ENCODE measurements around the gene TAF6L. TPM values are rescaled to one million over a fixed set of nuclear protein-coding genes. Genes with fewer than 3 reads are reported as not detected.
A peak's percentile ranks its signal among the peaks of the same experiment; 100 is the strongest.

TAF6L gene
- total and polyA plus RNA-seq, 9 of the 15 experiments (the other 6 are each of a cell fraction or from before 2014, with no cell fraction given) = 0.04 to 45.5 (median 20.8) TPM

DNA sequence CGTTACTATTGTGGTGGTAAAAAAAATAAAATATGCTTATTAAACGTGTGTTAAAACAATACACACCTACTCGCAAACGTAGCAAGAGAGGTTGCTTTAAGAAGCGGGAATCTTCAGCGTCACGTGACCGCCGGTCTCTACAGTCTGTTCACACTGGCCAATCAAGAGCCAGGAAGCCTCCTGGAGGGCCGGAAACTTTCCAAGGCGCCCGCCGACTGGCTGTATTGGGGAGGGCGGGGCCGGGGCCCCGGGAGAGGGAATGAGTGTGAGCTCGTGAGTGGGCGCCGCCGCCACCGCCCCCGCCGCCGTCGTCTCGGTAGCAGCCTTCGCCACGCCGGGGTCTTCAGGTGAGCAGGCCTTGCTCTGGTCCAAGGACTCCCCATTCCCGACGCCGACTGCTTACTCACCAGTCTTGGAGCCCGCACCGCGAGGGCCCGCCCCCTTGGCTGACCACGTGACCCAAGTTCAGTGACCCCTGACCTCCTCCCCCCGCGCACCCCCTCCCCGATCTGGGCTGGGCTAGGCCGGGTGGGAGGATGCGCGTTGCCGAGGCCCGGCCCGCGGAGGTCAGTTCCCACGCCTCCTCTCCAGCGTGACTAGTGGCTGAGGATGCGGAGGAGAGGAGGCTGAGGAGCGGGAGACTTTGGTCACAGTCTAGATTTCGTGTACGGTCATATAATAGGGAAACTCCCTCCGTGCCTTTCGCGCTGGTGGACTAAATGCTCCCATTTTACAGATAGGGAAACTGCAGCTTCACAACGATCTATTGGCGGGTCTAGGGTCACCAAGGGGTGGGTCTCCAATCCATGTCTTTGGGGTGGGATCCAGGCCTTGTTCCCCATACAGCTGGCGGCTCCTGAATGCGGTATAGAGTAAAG lies at the start of gene TAF6L (continued):
- TF ChIP-seq EHMT2 (IDR thresholded peaks at IDR 0.05) (no peak), MYBL2 (IDR thresholded peaks at IDR 0.05; ENCODE audit: low read depth) (no peak), MYBL2 (CRISPR knock-in tag; IDR thresholded peaks at IDR 0.05; ENCODE audit: borderline replicate concordance) (no peak), GATA2 (CRISPR knock-in tag; IDR thresholded peaks at IDR 0.05) (no peak), MIER1 (IDR thresholded peaks at IDR 0.05; ENCODE audit: low read depth) (no peak), ESRRA (IDR thresholded peaks at IDR 0.05; ENCODE audit: borderline replicate concordance, low read depth) (0 out of 2 replicates have a peak, but pooled peaks have one; percentile 60), MEF2D (tag; conservative IDR thresholded peaks at IDR 0.05; ENCODE audit: low read depth) (no peak), ZNF778 (CRISPR knock-in tag; IDR thresholded peaks at IDR 0.05) (no peak), ZNF121 (CRISPR knock-in tag; conservative IDR thresholded peaks at IDR 0.05) (no peak), ZNF76 (CRISPR knock-in tag; IDR thresholded peaks at IDR 0.05; ENCODE audit: borderline replicate concordance) (no peak), SPI1 (IDR thresholded peaks at IDR 0.05; ENCODE audit: borderline replicate concordance, low read depth, low read length) (no peak), ZNF146 (CRISPR knock-in tag; IDR thresholded peaks at IDR 0.05; ENCODE audit: unreplicated experiment) (no peak), ZNF707 (CRISPR knock-in tag; conservative IDR thresholded peaks at IDR 0.05) (no peak), NCOA4 (IDR thresholded peaks at IDR 0.05; ENCODE audit: partially characterized antibody) (no peak), SETDB1 (IDR thresholded peaks at IDR 0.05; ENCODE audit: low read length) (no peak), RFX5 (IDR thresholded peaks at IDR 0.05; ENCODE audit: low read depth, low read length) (no peak), CAMTA2 (CRISPR knock-in tag; conservative IDR thresholded peaks at IDR 0.05) (no peak), ZNF12 (CRISPR knock-in tag; IDR thresholded peaks at IDR 0.05) (no peak), ETV5 (CRISPR knock-in tag; IDR thresholded peaks at IDR 0.05; ENCODE audit: low read depth) (peak; percentile 56; the same call in 1 of the 2 replicates), ZNF23 (CRISPR knock-in tag; IDR thresholded peaks at IDR 0.05) (no peak), HNRNPL (IDR thresholded peaks at IDR 0.05; ENCODE audit: low read depth, low read length) (no peak), ETS2 (tag; IDR thresholded peaks at IDR 0.05; ENCODE audit: borderline replicate concordance, poor library complexity, severe bottlenecking) (no peak), ZNF41 (CRISPR knock-in tag; conservative IDR thresholded peaks at IDR 0.05) (no peak), ARNT (IDR thresholded peaks at IDR 0.05) (no peak), TSC22D4 (tag; IDR thresholded peaks at IDR 0.05) (no peak), ZNF584 (CRISPR knock-in tag; IDR thresholded peaks at IDR 0.05; ENCODE audit: low read depth) (no peak), RUNX1 (IDR thresholded peaks at IDR 0.05; ENCODE audit: low read depth) (no peak), GATAD2A (IDR thresholded peaks at IDR 0.05) (peak; percentile 87; the same call in 1 of the 2 replicates), MTA3 (IDR thresholded peaks at IDR 0.05; ENCODE audit: borderline replicate concordance) (0 out of 2 replicates have a peak, but pooled peaks have one; percentile 34), NFIC (IDR thresholded peaks at IDR 0.05) (no peak)
- TF ChIP-seq, protein P1, sequence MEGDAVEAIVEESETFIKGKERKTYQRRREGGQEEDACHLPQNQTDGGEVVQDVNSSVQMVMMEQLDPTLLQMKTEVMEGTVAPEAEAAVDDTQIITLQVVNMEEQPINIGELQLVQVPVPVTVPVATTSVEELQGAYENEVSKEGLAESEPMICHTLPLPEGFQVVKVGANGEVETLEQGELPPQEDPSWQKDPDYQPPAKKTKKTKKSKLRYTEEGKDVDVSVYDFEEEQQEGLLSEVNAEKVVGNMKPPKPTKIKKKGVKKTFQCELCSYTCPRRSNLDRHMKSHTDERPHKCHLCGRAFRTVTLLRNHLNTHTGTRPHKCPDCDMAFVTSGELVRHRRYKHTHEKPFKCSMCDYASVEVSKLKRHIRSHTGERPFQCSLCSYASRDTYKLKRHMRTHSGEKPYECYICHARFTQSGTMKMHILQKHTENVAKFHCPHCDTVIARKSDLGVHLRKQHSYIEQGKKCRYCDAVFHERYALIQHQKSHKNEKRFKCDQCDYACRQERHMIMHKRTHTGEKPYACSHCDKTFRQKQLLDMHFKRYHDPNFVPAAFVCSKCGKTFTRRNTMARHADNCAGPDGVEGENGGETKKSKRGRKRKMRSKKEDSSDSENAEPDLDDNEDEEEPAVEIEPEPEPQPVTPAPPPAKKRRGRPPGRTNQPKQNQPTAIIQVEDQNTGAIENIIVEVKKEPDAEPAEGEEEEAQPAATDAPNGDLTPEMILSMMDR (IDR thresholded peaks at IDR 0.05 in 2 of 3, conservative IDR thresholded peaks at IDR 0.05 in 1 of 3; ENCODE audit: insufficient read depth in 2 of 3, low read depth in 1 of 3, low read length in 3 of 3) = no peak; a peak in 1 of 6 replicates
